Activated CD8-positive, alpha-beta memory T cell treated with anti-CD3 and anti-CD28 coated beads for 4 hours (primary cell): ENCODE results near the gene NKIRAS1.

Source experiments
- DNase-seq, 2 donors: peaks; one replicate each; pipeline ENCODE4 v3.0.0-alpha.2; 2020; ENCODE audit warnings: low read depth in 2 of 2

The NKIRAS1 gene

DNA sequence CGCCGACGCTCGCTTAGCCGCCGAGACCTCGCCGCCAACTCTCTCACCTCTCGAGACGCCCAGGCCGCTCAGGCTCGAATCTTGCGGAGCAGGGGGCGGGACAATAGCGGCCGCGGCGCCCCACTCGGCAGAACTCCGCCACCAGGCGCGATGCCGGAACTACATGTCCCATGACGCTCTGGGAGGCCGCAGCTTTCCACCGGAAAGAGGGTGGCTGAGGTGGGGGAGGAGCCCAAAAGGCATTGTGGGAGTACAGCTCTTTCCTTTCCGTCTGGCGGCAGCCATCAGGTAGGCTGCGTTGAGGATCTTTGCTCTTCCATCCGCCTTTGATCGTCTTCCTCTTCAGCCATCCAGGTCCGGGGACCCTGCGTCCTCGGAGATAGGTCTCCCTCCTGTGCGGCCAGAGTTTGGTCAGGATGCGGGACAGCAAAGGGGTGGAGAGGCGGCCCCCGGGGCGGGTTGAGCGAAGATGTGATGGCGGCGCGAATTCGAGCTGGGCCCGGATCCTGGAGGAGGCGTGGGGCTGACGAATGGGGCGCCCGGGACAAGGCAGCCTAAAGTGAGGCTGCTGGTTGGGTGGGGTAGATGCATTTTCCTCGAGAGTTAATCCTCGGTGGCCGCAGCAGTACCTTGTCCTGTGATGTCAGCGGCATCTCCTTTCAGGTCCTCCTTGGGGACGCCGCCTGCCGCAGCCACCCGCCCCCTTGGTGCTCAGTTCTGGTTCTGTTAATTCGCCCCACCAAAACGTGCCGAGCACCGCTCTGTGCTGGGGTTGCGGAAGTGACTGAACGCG, at the start of gene NKIRAS1, which contains the start of gene RPL15:
Gene NKIRAS1 (minus strand): TSS at position 105 of the 793 bp plus-strand sequence. CDS start 6,086 bp downstream, outside the sequence.
Gene RPL15 (plus strand): TSS at position 247 of the 793 bp plus-strand sequence. CDS start 728 bp downstream, outside the sequence.
- DNase-seq = peak; percentile 94 to 97

DNA sequence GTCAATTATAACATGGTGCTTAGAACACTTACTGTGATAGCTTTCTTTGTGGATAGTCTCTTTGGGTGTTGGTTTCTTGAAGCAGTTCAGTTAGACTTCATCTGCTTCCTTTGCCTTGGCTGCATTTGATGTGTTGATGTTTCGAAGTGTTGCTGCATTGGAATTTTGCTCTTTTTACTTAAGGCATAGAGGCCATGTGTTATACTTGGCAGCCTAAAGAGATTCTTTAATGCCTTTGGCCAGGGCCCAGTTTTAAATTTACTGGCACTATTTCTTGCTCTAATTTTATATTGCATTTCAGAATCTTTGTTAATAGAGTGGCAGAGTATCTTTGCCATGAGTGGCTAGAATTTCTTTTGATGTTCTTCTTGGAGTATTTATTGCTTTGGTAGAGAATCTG, 49.5 kb upstream of the NKIRAS1 start:
- DNase-seq = no peak

DNA sequence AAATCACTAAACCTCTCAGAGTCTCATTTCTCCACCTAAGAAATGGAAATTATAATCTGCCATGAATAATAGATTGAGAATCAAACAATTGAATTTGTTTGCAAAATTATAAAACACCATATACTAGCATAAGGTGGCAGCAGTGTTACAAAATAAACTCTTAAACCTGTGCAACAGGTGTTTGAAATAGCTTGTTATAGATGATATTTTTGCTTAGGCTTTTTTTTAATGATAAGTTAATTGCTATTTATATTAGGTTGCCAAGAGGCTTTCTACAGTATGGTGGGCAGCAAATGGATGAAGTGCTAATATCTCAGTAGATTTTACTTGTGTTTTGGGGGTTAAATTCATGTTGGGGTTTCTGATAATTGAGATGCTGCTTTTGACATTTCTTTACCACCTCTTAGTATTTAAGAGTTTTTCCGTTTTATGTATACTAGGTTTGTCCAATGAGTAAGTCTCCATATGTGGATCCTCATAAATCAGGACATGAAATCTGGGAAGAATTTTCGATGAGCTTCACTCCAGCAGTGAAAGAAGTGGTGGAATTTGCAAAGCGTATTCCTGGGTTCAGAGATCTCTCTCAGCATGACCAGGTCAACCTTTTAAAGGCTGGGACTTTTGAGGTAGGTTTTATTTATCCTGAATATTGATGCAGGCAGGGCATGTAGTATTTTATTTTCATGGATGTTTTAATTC, 47.9 kb upstream of the NKIRAS1 start:
- no peak for DNase-seq

DNA sequence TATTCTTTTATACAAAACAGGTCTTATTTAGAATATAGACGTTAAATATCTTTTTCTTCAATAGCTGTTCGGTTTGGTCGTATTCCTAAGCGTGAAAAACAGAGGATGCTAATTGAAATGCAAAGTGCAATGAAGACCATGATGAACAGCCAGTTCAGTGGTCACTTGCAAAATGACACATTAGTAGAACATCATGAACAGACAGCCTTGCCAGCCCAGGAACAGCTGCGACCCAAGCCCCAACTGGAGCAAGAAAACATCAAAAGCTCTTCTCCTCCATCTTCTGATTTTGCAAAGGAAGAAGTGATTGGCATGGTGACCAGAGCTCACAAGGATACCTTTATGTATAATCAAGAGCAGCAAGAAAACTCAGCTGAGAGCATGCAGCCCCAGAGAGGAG, 45.1 kb upstream of the NKIRAS1 start:
- no peak for DNase-seq

DNA sequence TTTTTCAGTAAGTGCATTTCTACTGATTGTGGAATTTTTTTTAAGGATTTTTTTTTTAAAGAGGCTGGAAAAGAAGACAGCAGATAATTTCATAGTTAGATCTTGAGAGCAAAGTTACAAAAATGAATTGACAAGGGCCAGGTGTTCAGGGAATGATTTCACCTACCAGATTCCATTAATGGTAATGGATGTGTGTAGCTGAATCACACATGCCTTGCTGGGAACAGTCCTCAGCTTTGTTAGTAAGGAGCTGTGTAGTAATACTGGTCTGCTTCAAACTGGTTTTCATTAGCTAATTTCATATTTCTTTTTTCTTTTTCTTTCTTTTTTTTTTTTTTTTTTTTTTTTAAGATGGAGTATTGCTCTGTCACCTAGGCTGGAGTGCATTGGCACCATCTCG, 44.3 kb upstream of the NKIRAS1 start:
- no peak for DNase-seq

DNA sequence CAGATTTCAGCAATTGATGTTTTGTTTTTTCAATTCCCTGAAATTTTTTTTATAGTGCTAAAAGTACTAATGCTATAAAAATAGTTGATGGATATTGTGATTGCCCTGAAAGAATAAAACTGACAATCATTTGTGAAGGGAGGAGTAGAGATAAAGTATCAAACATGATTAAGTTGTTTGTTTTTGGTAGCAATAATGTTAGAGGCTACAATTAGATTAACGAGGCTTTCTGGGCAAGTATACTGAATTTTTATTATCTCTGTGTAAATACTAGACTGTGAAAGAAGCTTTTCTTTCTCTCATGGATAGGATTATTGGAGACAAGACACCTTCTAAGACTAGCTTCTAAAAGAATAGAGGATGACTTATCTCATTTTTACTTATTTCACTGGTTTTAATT, 43.9 kb upstream of the NKIRAS1 start:
- DNase-seq = no peak

DNA sequence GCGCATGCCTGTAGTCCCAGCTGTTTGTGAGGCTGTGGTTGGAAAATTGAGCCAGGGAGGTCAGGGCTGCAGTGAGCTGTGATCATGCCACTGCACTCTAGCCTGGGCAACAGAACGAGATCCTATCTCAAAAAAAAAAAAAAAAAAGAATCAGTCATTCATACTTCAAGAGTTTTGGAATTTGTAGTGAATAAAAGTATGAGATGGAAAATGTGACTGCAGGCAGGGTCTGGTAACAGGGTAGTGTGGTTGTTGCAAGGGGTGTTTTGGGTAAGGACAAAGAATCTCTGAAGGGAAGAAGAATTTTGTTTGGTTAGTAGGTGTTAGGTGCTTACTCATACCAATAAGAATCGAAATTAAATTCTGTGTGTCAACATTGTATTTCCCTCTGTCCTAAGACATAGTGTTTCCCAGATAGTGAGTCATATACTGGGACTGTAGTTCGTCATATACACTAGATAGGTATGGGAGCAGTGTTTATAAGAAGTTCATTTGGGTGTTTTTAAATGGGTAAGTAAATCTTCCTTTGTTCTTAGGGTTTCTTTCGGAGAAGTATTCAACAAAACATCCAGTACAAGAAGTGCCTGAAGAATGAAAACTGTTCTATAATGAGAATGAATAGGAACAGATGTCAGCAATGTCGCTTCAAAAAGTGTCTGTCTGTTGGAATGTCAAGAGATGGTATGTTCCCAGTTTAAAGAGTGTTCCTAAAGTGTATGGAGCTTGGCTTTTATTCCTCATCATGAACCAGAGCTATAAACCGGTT, 42.5 kb upstream of the NKIRAS1 start:
- no peak for DNase-seq

DNA sequence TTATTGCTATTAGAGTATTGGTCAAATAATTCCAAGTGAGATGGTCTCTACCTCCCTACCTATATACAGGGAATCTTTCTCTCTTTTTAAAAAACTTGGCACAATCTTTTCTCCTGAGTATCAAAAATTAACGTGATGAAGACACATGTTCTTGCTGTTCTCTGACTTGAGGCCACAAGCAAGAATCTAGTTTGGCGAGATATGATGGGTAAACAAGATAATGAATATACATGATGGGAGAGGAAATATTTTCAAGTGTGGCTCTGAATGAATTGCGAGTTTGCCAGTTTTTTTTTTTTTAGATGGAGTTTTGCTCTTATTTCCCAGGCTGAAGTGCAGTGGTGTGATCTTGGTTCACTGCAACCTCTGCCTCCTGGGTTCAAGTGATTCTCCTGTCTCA, 39.9 kb upstream of the NKIRAS1 start:
- no peak for DNase-seq

DNA sequence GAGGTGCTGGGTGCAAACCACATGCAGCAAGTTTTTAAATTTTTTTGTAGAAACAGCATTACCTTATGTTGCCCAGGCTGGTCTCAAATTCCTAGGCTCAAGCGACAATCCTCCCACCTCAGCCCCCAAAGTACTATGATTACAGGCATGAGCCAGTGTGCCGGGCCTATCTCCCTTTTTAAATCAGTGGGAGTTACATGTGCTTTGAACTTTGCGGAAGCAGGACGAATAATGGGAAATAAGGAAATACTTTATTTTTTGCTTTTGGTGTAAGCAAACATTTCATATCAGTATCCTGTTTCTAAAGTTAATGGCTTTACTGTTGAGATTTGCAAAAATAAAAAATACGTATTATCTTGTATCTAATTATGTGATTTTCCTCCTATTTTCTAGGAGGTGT, 37.4 kb upstream of the NKIRAS1 start:
- DNase-seq = no peak

DNA sequence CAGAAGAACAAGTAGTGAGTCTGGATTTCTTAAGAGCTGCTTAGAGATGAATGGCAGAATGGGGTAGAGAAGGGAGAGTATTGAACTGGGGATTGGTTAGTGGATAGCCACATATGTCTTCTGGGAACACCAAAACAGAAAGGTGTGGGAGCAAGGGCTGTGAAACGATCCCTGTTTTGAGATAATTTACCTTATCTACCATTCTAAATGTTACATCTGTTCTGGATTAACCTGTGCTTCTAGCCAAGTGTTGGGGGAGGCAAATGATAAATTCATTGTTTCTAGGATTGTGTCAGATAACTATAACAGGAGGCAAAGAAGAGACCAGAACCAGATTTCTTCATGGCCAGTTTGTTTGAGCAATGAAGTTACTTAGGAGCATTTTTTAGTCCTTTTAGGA, 36.7 kb upstream of the NKIRAS1 start:
- DNase-seq = no peak

DNA sequence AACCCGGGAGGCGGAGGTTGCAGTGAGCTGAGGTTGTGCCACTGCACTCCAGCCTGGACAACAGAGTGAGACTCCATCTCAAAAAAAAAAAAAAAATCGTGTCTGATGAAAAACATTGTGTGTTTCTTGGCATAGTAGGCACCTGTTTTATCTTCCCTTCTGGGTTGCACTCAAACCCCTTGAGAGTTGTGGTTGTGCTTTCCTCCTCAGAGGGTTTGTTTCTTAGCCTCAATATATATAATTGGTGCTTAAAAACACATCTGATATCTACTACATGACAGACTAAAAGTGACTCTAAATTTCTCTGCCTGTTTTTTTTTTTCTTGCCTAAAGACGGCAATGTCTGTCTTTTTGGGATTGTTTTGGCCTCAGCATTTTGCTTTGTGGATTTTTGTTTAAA, 35.9 kb upstream of the NKIRAS1 start:
- no peak for DNase-seq

DNA sequence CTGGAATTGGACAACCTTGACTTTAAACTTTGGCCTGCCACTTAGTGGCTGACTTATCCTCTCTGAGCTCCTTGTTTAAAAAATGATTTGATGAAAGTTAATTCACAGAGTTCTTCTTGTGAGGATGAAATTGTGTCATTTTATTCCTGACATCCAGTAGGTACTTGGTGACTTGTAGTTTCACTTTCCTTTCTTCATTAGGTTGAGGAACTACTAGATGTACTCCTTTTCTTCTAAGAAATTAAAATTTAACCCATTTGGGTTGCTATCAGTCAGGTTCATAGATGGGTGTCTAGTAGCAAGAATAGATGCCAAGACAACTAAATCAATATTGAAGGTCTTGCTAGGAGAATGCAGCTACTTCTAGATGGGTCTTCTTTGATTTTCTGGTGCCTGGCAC, 33.5 kb upstream of the NKIRAS1 start:
- no peak for DNase-seq

DNA sequence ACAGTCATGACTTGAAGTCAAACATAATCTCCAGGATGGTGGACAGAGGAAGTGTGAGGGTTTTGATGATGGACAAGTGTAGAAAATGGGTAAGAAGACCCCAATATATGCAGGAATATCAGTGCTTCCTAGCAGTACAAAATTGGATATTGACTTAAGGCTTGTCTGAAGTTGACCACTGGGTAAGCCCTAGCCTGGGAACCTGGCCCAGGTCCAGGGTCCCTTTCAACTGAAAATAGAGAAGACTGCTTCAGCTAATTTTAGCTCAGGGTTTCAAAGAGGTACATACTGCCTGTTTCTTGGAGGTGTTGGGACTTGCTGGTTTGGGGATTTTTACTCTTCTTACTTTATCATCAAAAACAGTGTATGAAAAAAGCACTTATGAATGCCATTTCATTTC, 33.0 kb upstream of the NKIRAS1 start:
- DNase-seq = no peak

DNA sequence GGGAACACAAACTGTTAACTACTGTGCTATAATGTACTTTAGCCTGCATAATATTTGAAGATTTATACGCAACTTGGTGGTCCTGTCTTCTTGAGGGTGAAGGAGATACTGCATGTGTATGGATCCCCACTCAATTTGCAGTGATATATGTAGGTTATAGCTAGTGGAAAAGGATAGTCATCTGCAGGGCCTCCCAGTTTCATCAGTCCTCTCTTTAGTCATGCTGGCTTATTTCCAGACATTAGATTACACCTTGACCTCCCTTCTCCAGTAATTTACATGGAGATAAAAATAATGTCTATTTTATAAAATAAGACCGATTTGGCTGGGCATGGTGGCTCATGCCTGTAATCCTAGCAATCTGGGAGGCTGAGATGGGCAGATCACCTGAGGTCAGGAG, 32.0 kb upstream of the NKIRAS1 start:
- no peak for DNase-seq

DNA sequence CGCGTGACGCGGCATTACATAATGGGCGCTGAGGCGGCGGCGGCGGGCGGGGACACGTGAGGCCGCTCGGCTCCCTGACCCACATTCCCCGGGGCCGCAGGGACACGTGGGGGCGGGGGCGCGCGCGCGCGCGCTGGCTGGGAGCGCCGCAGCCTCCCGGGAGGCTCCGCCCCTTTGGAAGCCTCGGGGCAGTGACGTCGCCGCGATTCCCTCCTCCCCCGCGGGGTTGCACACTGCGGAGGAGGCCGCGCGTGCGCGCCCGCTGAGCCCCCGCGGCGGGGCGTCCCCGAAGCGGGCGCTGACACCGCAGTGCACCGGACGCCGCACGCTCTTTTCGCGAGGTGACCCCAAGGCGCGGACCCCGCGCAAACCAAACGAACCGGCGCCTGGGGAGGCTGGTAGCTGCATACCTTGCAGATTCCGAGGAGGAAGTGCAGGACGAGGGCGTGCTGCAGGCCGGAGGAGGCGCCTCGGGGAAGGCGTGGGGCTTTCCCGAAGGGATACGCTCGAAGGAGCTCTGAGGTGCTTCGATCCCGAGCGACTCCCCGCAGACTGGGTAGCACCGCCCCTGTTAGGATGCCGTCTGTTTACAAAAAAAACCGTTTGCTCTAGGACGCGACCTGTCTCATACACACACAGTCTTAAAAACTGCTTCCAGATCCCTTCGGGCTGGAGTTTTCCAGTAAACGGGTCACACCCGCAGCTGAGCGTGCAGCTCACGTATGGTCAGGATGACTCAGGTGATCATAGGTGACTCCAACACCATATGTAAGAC, 29.3 kb upstream of the NKIRAS1 start:
- DNase-seq = peak; percentile 96 to 98

DNA sequence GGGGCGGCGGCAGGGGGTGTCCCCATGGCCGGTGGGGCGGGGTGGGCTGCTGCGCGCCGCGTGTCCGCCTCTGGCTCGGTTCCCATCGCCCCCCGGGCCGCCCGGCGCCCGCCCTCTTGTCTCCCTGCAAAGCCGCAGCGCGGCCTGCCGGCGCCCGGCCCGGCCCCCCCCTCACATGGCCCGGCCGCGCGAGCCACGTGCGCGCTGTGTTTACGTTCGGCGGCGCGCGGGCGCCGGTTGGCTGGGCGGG, 28.8 kb upstream of the NKIRAS1 start:
- DNase-seq = no peak

DNA sequence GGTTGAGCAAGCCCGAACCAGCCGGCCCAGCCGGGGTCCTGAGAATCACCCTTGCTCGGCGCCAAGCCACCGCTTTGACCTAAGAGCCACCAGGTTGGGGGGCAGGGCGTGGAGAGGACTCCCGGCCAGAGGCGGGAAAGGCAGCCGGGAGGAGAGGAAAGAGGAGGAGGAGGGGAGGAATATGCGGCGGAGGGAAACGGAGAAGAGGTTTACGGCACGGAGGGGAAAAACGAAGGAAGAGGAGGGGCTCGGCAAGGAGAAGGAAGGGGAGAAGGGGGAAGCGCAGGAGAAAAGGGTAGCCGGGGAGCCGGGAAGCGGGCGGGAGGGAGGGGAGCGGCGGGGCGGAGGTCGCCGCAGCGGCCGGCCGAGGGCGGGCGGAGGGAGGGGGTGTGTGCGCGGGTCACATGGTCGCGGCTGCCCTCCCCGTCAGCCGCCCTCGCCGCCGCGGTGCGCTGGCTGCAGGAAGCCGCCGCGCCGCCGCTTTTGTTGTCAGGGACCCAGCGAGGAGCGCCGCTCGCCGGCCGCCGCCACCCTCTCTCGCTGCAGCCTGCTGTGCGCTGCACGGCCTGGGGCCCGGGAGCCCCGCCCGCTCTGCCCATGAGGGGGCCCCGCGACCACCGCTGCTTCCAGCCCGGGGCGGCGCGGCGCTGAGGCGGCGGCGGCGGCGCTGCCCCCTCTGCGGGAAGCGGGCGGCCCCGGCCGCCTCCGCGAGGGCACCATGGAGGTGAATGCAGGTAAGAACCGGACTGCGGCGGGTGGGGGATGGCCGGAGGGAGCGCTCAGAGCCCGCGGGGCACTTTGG, 28.3 kb upstream of the NKIRAS1 start, which contains the start of gene NR1D2:
Gene NR1D2 (plus strand): TSS at position 426 of the 802 bp plus-strand sequence. CDS start 293 bp downstream, at position 719.
- peak; percentile 48 to 59 for DNase-seq

DNA sequence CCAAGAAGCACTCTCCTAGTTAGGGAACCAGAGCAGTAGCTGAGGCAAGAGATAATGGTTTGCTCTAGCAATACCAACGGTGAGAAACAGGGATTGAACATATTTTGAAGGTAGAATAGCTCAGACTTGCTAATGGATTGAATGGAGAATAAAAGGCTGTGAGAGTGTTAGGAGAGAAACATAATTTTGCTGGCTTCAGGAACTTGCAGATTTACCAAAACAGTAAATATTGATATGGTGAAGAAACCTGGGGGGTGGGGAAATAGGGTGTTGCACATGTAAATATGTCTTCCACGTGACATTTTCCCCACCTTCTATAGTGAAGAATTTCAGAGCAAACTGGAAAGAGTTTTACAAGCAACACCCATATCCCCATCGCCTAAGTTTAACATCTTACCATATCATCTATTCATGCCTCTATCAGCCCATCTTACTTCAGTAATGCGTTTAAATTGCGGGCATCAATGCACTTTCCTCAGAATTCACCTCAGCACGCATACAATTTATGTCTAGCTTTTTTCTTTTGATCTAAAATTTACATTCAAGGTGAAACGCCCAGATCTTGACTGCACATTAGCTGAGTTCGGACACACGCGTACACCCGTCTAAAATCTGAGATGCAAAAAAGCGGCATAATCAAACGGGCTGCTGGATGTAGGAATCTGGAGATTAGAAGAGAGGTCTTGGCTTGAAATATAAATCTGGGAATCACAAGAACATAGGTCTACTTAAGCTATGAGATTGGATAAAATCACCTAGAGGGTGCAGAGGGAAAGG, 27.4 kb upstream of the NKIRAS1 start:
- no peak for DNase-seq

DNA sequence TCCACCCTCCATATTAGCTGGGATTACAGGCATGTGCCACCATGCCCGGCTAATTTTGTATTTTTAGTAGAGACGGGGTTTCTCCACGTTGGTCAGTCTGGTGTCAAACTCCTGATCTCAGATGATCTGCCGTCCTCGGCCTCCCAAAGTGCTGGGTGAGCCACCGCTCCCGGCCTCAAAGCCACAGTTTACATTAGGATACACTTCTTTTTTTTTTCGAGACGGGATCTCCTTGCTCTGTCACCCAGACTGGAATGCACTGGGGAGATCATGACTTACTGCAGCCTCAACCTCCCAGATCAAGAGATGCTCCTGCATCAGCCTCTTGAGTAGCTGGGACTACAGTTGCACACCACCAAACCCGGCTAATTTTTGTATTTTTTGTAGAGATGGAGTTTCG, 25.8 kb upstream of the NKIRAS1 start:
- DNase-seq = no peak

DNA sequence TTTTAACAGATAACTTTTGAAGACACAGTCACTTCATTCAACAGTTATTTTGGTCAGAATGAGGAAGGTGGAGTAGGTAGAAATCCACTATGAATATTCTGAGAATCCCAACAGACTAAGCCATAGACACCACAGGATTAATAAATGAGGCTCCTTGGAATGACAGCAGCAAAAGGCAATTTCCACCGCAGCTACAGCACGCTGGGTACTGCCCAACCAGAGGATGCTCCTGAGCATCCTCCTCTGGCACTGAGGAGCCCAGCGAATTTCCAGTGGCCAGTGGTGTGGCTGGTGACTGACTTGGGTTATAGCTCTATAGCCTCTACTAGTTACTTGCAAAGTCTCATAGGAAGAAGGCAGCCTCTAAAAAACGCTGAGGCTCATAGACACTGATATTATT, 24.6 kb upstream of the NKIRAS1 start:
- no peak for DNase-seq
